GM19023 (cell line): ENCODE results near the gene APBB2.
A peak's percentile ranks its signal among the peaks of the same experiment; 100 is the strongest.

Source experiments
- ATAC-seq: cut with Tn5 transposase; IDR thresholded peaks from one replicate; pipeline ENCODE4 v1.9.1; 2021; ENCODE audit warnings: mild to moderate bottlenecking, moderate library complexity; ENCODE audit not compliant: unreplicated experiment

Gene APBB2

GRCh38 chr4:40789771-40790170 is 424.6 kb downstream of the APBB2 start:
- ATAC-seq, result no peak

GRCh38 chr4:40789031-40789430 is 425.3 kb downstream of the APBB2 start:
- ATAC-seq, result no peak

- ATAC-seq, result no peak
Observed at GRCh38 chr4:40788331-40788730, 426.0 kb downstream of the APBB2 start.

GRCh38 chr4:40785727-40786126 is 428.6 kb downstream of the APBB2 start:
- ATAC-seq, result no peak

- ATAC-seq, result no peak
Observed at GRCh38 chr4:40782876-40783275, 431.5 kb downstream of the APBB2 start.

GRCh38 chr4:40778090-40778489 is 436.3 kb downstream of the APBB2 start:
- ATAC-seq, result no peak

- no peak for ATAC-seq
Observed at GRCh38 chr4:40769266-40769665, 445.1 kb downstream of the APBB2 start.

- ATAC-seq, result peak; percentile 99
Observed at GRCh38 chr4:40763228-40763716, 451.1 kb downstream of the APBB2 start.
